A673 (cell line): ENCODE results near the gene SAP30BP. TPM values are rescaled to one million over a fixed set of nuclear protein-coding genes. Genes with fewer than 3 reads are reported as not detected.

Experiments used
- BruUV-seq: library from RNA; stranded (reverse); fragments of 400-500 nt; replicated peaks from 2 replicates; lab custom pipeline; 2021; lab: Mats Ljungman, UMichigan
- CTCF ChIA-PET: fragments of 300-600 bp; sonication (Branson Sonifier 250); formaldehyde crosslinking; loops from one replicate; lab custom pipeline; 2022; ENCODE audit warnings: antibody characterized with exemption; lab: Charles Lee
- POLR2A ChIA-PET: fragments of 300-600 bp; sonication (Branson Sonifier 250); formaldehyde crosslinking; loops from one replicate; lab custom pipeline; 2022; ENCODE audit warnings: antibody characterized with exemption; ENCODE audit not compliant: low non-redundant PET; lab: Charles Lee
- DNase-seq: peaks from one replicate; pipeline ENCODE4 v3.0.0-alpha.2; 2015; ENCODE audit warnings: low spot score
- H3K27ac ChIP-seq: fragments of 200-600 bp; sonication (generic); 2 replicates; pipeline ENCODE4 v1.5.1; 2016; ENCODE audit warnings: mixed run types, low read depth, mild to moderate bottlenecking, mixed read lengths, antibody characterized with exemption, low read length; ENCODE audit not compliant: poor library complexity, severe bottlenecking
- H3K27me3 ChIP-seq: fragments of 200-600 bp; sonication (generic); replicated peaks from 2 replicates; pipeline ENCODE4 v1.6.1; 2017; ENCODE audit warnings: mixed run types, low read depth, mild to moderate bottlenecking, mixed read lengths, antibody characterized with exemption, low read length; ENCODE audit not compliant: insufficient read depth, poor library complexity
- H3K36me3 ChIP-seq: fragments of 200-600 bp; sonication (generic); 2 replicates; pipeline ENCODE4 v1.6.1; 2016; ENCODE audit warnings: mixed run types, mild to moderate bottlenecking, mixed read lengths, antibody characterized with exemption, low read length; ENCODE audit not compliant: insufficient read depth, poor library complexity, severe bottlenecking
- H3K4me1 ChIP-seq: fragments of 200-600 bp; sonication (generic); 2 replicates; pipeline ENCODE4 v1.6.1; 2017; ENCODE audit warnings: mixed run types, mild to moderate bottlenecking, mixed read lengths, antibody characterized with exemption, low read length; ENCODE audit not compliant: insufficient read depth, poor library complexity, severe bottlenecking
- H3K4me3 ChIP-seq: fragments of 200-600 bp; sonication (generic); 2 replicates; pipeline ENCODE4 v1.5.1; 2016; ENCODE audit warnings: low read depth, mixed run types, mild to moderate bottlenecking, mixed read lengths, low read length; ENCODE audit not compliant: poor library complexity, severe bottlenecking
- H3K9me3 ChIP-seq: fragments of 200-600 bp; sonication (generic); 2 replicates; pipeline ENCODE4 v1.6.1; 2016; ENCODE audit warnings: mixed run types, low read depth, mild to moderate bottlenecking, mixed read lengths, antibody characterized with exemption, low read length; ENCODE audit not compliant: poor library complexity, severe bottlenecking
- EZH2 ChIP-seq: fragments of 200-600 bp; sonication (generic); IDR thresholded peaks from 2 replicates; pipeline ENCODE4 v1.6.1; 2017; ENCODE audit warnings: borderline replicate concordance, low read depth, mild to moderate bottlenecking, mixed read lengths, antibody characterized with exemption, low read length; ENCODE audit not compliant: poor library complexity, severe bottlenecking
- intact Hi-C: fragments of 100-400 bp; cut with micrococcal nuclease; formaldehyde crosslinking; loops from one replicate; pipeline ENCODE4 v1.10.0; 2022; ENCODE audit not compliant: unreplicated experiment
- total RNA-seq: library from RNA; stranded (reverse); gene quantifications from 2 replicates; pipeline ENCODE4 v1.2.3, GENCODE V29; 2021
- TF ChIP-seq, protein P1 (sequence below): fragments of 300-800, 200-600 bp; sonication (generic); conservative IDR thresholded peaks from 2 replicates; pipeline ENCODE4 v1.5.1; 2017; ENCODE audit warnings: low read depth, mild to moderate bottlenecking, antibody characterized with exemption, low read length, moderate library complexity, mixed read lengths

The SAP30BP gene
- total RNA-seq, 1 experiment from 2014 or later, result 98.1 TPM

DNA sequence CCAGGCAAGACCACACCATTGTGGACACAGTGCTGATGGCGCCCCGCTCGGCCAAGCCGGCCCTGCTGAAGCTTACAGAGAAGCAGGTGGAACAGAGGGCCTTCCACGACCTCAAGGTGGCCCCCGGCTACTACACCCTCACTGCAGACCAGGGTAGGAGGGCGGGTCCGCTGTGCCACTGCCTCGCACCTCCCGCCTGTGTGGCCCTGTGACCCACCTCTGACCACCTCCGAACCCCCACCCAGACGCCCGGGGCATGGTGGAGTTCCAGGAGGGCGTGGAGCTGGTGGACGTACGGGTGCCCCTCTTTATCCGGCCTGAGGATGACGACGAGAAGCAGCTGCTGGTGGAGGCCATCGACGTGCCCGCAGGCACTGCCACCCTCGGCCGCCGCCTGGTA lies 75.2 kb downstream of the SAP30BP start:
- POLR2A ChIA-PET, result no interaction called here

DNA sequence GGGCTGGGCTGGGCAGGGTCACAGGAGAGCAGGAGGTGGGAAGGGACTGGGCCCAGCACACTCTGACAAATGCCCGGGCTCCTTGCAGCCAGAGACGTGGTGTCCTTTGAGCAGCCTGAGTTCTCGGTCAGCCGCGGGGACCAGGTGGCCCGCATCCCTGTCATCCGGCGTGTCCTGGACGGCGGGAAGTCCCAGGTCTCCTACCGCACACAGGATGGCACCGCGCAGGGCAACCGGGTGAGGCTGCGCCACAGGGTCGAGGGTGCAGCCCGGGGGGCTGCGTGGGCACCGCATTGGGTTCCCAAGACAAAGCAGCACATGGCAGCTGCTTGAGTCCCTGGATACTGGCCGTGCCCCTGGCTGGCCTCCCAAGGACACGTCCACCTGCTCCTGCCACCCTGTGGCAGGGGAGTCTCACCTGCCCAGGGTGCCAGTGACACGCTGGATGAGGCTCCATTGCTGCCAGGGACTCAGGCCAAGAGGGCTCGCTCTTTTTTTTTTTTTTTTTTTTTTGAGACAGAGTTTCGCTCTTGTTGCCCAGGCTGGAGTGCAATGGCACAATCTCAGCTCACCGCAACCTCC lies 76.6 kb downstream of the SAP30BP start:
- H3K4me1 ChIP-seq, result no peaks in the 10 kb centered on the region
- H3K36me3 ChIP-seq, result no peaks in the 10 kb centered on the region
- H3K27me3 ChIP-seq, result no peaks in the 10 kb centered on the region
- TF ChIP-seq, protein P1, sequence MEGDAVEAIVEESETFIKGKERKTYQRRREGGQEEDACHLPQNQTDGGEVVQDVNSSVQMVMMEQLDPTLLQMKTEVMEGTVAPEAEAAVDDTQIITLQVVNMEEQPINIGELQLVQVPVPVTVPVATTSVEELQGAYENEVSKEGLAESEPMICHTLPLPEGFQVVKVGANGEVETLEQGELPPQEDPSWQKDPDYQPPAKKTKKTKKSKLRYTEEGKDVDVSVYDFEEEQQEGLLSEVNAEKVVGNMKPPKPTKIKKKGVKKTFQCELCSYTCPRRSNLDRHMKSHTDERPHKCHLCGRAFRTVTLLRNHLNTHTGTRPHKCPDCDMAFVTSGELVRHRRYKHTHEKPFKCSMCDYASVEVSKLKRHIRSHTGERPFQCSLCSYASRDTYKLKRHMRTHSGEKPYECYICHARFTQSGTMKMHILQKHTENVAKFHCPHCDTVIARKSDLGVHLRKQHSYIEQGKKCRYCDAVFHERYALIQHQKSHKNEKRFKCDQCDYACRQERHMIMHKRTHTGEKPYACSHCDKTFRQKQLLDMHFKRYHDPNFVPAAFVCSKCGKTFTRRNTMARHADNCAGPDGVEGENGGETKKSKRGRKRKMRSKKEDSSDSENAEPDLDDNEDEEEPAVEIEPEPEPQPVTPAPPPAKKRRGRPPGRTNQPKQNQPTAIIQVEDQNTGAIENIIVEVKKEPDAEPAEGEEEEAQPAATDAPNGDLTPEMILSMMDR, result no peak
- TF ChIP-seq EZH2, result no peak
- no peak overlapping the region for H3K27ac ChIP-seq
- DNase-seq, result no peak
- ChIA-PET CTCF (interaction anchor here (0.7 to 1.3 kb wide), 2 partner anchors 10 to 142 kb away, joined by 3 to 7 read pairs; no protein-coding TSS in a partner anchor), POLR2A (no interaction called here)
- no peaks in the 10 kb centered on the region for H3K9me3 ChIP-seq
- intact Hi-C loops, result no loop called here
- no peak overlapping the region for H3K4me3 ChIP-seq
- BruUV-seq, result no TSS peak

More for the DNA sequence above, 75.2 kb downstream of the SAP30BP start:
- no peak for TF ChIP-seq EZH2
- TF ChIP-seq, protein P1, result no peak
- CTCF ChIA-PET, result interaction anchor here (1.3 kb wide), 1 partner anchor 141 kb away, joined by 3 read pairs; no protein-coding TSS in a partner anchor
- H3K9me3 ChIP-seq, result no peaks in the 10 kb centered on the region
- no peaks in the 10 kb centered on the region for H3K36me3 ChIP-seq
- BruUV-seq, result no TSS peak
- no peak for DNase-seq
- H3K4me1 ChIP-seq, result no peaks in the 10 kb centered on the region
- H3K27ac ChIP-seq, result no peak overlapping the region
- intact Hi-C loops, result no loop called here
- no peaks in the 10 kb centered on the region for H3K27me3 ChIP-seq
- H3K4me3 ChIP-seq, result no peak overlapping the region

DNA sequence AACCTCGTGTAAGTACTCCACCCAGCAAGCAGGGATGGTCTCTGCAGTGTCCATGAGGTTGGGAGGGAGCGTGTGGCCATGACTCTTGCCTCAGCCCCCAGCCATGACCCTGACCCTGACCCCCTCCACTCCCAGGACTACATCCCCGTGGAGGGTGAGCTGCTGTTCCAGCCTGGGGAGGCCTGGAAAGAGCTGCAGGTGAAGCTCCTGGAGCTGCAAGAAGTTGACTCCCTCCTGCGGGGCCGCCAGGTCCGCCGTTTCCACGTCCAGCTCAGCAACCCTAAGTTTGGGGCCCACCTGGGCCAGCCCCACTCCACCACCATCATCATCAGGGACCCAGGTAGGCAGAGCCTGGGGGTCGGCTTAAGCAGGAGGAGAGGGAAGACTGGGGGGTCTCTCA lies 81.6 kb downstream of the SAP30BP start:
- POLR2A ChIA-PET, result no interaction called here

More for the DNA sequence above, 81.6 kb downstream of the SAP30BP start:
- Histone ChIP-seq H3K4me1 (peaks cover under 1% of the 10 kb centered on the region), H3K4me3 (no peak overlapping the region), H3K36me3 (no peaks in the 10 kb centered on the region), H3K27ac (no peak overlapping the region), H3K9me3 (no peaks in the 10 kb centered on the region), H3K27me3 (no peaks in the 10 kb centered on the region)
- no TSS peak for BruUV-seq
- no peak for DNase-seq
- no peak for TF ChIP-seq EZH2
- TF ChIP-seq, protein P1, result no peak
- intact Hi-C loops, result loop anchor here (5.0 kb wide), 1 partner anchor 326 kb away; no protein-coding TSS in a partner anchor
- CTCF ChIA-PET, result interaction anchor here (0.6 to 3.3 kb wide), 7 partner anchors 74 to 245 kb away, joined by 3 to 95 read pairs (median 5); partner anchors contain the start of gene SMIM5
